ENCODE results near the gene UGT3A2.

UGT3A2 gene

GRCh38 chr5:36017004-36017403 lies 49.7 kb downstream of the UGT3A2 start:
- Histone ChIP-seq H3K36me3 (no peaks in the 10 kb centered on the region), H3K4me3 (ENCODE audit: low read depth, low read length) (no peak overlapping the region), H3K9me3 (ENCODE audit: severe bottlenecking) (peaks cover 28% of the 10 kb centered on the region), H3K27me3 (ENCODE audit: insufficient read depth, low read depth, severe bottlenecking) (no peaks in the 10 kb centered on the region), H3K27ac (no peak overlapping the region)
- TF ChIP-seq CTCF (IDR thresholded peaks at IDR 0.05; ENCODE audit: low read depth, low read length) = no peak
- no peak for DNase-seq

- H3K36me3 ChIP-seq = no peaks in the 10 kb centered on the region
- no peak overlapping the region for H3K27ac ChIP-seq
- no peak overlapping the region for H3K4me3 ChIP-seq (ENCODE audit: low read depth, low read length)
- H3K27me3 ChIP-seq (ENCODE audit: insufficient read depth, low read depth, severe bottlenecking) = no peaks in the 10 kb centered on the region
- H3K9me3 ChIP-seq (ENCODE audit: severe bottlenecking) = peaks cover 38% of the 10 kb centered on the region
- DNase-seq = no peak
- no peak for TF ChIP-seq CTCF (IDR thresholded peaks at IDR 0.05; ENCODE audit: low read depth, low read length)
Observed at GRCh38 chr5:36013182-36013581, 53.5 kb downstream of the UGT3A2 start.

- H3K9me3 ChIP-seq (ENCODE audit: severe bottlenecking) = peaks cover 31% of the 10 kb centered on the region
- TF ChIP-seq CTCF (IDR thresholded peaks at IDR 0.05; ENCODE audit: low read depth, low read length) = no peak
- no peak overlapping the region for H3K4me3 ChIP-seq (ENCODE audit: low read depth, low read length)
- H3K27ac ChIP-seq = no peak overlapping the region
- DNase-seq = no peak
- no peaks in the 10 kb centered on the region for H3K36me3 ChIP-seq
- H3K27me3 ChIP-seq (ENCODE audit: insufficient read depth, low read depth, severe bottlenecking) = no peaks in the 10 kb centered on the region
Observed at GRCh38 chr5:36009698-36010097, 57.0 kb downstream of the UGT3A2 start.

GRCh38 chr5:36007366-36007765 lies 59.3 kb downstream of the UGT3A2 start:
- Histone ChIP-seq H3K36me3 (no peaks in the 10 kb centered on the region), H3K27ac (no peak overlapping the region), H3K4me3 (ENCODE audit: low read depth, low read length) (no peak overlapping the region), H3K27me3 (ENCODE audit: insufficient read depth, low read depth, severe bottlenecking) (no peaks in the 10 kb centered on the region), H3K9me3 (ENCODE audit: severe bottlenecking) (peaks cover 20% of the 10 kb centered on the region)
- no peak for DNase-seq
- TF ChIP-seq CTCF (IDR thresholded peaks at IDR 0.05; ENCODE audit: low read depth, low read length) = no peak

- TF ChIP-seq CTCF (IDR thresholded peaks at IDR 0.05; ENCODE audit: low read depth, low read length) = no peak
- DNase-seq = no peak
- no peaks in the 10 kb centered on the region for H3K36me3 ChIP-seq
- H3K4me3 ChIP-seq (ENCODE audit: low read depth, low read length) = no peak overlapping the region
- H3K27ac ChIP-seq = peak overlapping the region; percentile 40
- peaks cover 20% of the 10 kb centered on the region for H3K9me3 ChIP-seq (ENCODE audit: severe bottlenecking)
- H3K27me3 ChIP-seq (ENCODE audit: insufficient read depth, low read depth, severe bottlenecking) = no peaks in the 10 kb centered on the region
Observed at GRCh38 chr5:36006163-36006562, 60.5 kb downstream of the UGT3A2 start.

- TF ChIP-seq CTCF (IDR thresholded peaks at IDR 0.05; ENCODE audit: low read depth, low read length) = no peak
Observed at GRCh38 chr5:36001032-36001431, 65.7 kb downstream of the UGT3A2 start.

More at GRCh38 chr5:36001032-36001431, 65.7 kb downstream of the UGT3A2 start:
- no peak for DNase-seq
- H3K4me3 ChIP-seq (ENCODE audit: low read depth, low read length) = no peak overlapping the region
- H3K9me3 ChIP-seq (ENCODE audit: severe bottlenecking) = peaks cover 5% of the 10 kb centered on the region
- no peaks in the 10 kb centered on the region for H3K27me3 ChIP-seq (ENCODE audit: insufficient read depth, low read depth, severe bottlenecking)
- no peaks in the 10 kb centered on the region for H3K36me3 ChIP-seq
- no peak overlapping the region for H3K27ac ChIP-seq
